SHP77 (cell line): ENCODE data around the gene STAP2.

ENCODE experiments used
- DNase-seq, 2 experiments: peaks; one replicate each; lab custom pipeline; 2025; lab: John Stamatoyannopoulos, UW

The STAP2 gene

DNA sequence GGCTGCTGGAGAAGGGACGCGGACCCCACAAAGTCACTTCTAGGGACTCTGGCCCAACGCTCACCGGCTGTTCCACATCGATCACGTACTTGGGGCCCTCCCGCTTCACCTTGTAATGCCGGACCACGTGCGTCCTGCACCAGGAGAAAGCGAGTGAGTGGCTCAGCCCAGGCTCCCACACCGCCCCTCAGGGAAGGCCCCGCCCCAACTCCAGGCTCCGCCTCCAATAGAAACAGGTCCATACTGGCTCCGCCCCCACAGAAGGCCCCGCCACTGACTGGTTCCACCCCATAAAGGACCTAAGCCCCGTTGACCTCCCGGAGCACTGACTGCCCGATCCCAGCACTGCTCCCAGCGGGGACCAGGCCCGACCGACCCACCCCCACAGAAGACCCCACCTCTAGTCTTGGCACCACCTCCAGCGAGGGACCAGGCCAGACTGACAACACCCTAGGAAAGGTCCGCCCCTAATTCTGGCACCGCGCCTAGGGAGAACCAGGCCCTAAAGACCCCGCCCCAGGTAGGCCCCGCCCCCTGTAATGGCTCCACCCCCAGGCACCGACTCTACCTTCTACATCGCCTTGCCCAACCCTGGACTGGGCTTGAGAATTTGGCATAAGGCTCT, 11.3 kb downstream of the STAP2 start:
- DNase-seq, result no peak

GRCh38 chr19:4326837-4327251, 11.8 kb downstream of the STAP2 start:
- no peak for DNase-seq

DNA sequence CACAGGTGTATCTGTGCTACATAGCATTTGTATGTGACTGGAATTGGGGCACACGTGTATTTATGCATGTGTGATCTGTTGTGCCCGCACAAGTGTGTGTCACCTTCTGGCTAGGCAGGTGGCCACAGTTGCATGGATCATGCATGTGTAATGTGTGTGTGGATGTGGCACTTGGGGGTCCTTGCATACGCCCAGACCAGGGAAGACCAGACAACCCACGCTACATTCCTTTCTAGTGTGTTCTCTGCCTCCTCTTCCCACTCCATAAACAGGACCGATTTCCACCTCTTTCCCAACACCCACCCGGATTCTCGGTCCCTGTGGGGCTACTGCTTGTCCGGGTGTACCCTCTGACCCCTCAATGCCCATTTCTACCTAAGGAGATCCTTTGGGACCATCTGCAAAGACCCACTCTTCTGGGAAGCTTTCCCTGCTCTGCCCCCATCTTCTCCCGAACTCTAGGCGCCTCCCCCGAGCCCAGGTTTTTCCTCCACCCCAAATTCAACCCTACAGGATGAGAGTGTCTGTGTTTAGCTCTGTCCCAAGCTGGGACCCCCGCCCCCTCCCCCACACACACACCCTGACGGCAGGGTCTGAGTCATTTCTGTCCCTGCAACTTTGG, 12.3 kb downstream of the STAP2 start:
- DNase-seq, result no peak

- DNase-seq, result no peak
These were observed 14.4 kb downstream of the STAP2 start for GRCh38 chr19:4324228-4324627.

- DNase-seq, result no peak
These were observed 14.9 kb downstream of the STAP2 start for GRCh38 chr19:4323692-4324091.

GRCh38 chr19:4322942-4323665, 15.5 kb downstream of the STAP2 start:
- DNase-seq, result no peak

DNA sequence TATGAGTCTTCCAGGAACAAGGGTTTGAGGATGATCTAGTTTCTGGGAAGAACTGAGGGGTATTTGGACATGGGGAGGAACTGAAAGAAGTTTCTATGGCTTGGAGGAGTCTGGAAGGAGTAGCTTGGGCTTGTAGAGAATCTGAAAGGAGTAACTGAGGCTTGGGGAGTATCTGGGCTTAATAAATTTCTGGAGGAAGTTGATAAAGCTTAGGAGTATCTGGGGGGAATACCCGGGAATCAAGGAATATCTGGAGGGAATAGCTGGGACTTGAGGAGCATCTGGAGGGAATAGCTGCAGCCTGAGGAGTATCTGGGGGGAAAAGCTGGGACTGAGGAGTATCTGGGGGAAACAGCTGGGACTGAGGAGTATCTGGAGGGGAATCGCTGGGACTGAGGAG, 18.2 kb downstream of the STAP2 start:
- DNase-seq, result no peak

DNA sequence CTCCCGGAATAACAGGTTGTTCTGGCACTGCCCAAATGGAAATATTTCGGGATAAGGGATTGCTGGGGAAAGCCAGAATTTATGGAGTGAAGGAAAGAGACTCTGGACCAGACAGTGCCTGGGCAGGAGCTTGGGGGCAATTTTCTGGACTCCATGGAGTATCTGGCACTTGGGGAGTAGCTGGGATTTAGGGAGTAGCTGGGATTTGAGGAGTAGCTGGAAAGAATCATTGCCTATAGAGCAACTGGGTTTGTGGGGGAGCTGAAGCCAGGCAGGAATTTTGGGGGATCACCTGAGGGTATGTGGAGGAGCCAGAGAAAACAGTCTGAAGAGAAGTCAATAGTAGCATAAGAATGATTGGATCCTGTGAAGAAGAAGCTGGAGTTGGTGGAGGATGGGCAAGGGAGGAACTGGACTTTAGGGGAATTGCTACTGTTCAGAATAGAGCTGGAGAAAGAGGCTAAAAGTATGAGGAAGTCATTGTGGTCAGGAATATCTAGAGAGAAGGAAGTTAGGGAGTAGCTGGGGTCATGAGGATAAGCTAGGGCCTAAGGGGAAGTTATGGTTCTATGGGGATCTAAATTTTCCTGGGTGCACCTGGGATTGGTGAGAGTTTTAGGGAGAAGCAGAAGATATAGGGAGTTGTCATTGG, 19.4 kb downstream of the STAP2 start:
- no peak for DNase-seq

GRCh38 chr19:4318460-4318859, 20.2 kb downstream of the STAP2 start:
- DNase-seq, result no peak

- no peak for DNase-seq
These were observed 21.7 kb downstream of the STAP2 start for GRCh38 chr19:4316956-4317355.

GRCh38 chr19:4313847-4314490, 24.7 kb downstream of the STAP2 start:
- no peak for DNase-seq

- DNase-seq, result peak in 1 of 2 experiments; percentile 38
These were observed 28.1 kb downstream of the STAP2 start for GRCh38 chr19:4310247-4311121.

DNA sequence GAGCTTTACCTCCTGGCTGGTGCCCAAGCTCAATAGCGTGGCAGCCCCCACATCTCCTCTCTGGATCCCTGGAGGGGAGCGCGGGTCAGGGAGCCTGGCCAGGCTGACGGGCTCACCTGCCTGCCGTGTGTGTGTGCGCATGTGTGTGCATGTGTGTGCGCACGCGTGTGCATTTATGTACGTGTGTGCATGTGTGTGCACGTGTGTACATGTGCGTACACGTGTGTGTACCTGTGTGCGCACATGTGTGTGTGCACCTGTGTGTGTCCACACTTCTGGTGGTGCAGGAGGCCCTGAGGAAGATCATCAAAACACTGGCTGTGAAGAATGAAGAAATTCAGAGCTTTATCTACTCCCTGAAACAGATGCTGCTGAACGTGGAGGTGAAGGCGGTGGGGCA, 33.0 kb downstream of the STAP2 start:
- DNase-seq, result no peak

GRCh38 chr19:4305257-4305612, 33.4 kb downstream of the STAP2 start:
- DNase-seq, result no peak

DNA sequence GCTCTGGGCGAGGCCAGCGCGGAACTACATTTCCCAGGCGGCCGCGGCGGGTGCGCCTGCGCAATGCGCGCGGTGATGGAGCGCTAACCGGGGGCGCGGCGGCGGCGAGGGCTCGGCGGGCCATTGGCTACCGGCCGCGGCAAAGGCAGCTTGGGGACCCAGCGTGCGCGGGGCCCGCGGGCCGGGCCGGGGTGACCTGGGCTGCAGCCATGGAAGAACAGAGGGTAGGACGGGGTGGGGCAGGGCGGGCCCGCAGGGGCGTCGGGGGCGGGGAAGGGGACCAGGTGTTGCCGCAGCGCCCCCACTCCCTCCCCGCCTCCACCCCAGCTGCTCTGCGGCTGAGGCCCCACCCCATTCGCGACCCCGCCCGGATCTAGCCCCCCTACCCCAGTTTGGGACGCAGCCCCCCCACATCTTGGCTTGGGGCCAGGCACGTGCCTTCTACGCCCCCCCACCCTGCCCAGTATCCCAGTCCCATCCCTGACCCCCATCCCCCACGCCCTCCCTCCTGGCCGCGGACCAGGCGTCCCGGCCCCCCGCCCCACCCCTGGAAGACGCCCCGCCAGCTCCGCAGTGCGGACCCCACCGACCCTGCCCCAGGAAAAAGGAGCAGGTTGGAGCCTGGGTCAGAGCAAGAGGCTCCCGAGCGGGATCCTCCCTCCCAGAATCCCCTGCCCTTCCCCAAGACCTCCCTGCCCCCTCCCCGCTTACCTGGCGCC, 33.9 kb downstream of the STAP2 start, which contains the start of gene FSD1:
FSD1 (plus strand) TSS at position 61 of the 719 bp plus-strand sequence; CDS start at position 210, 149 bp downstream.
- DNase-seq, result peak; percentile 62 to 69

GRCh38 chr19:4303819-4304537, 34.6 kb downstream of the STAP2 start:
- DNase-seq, result no peak

DNA sequence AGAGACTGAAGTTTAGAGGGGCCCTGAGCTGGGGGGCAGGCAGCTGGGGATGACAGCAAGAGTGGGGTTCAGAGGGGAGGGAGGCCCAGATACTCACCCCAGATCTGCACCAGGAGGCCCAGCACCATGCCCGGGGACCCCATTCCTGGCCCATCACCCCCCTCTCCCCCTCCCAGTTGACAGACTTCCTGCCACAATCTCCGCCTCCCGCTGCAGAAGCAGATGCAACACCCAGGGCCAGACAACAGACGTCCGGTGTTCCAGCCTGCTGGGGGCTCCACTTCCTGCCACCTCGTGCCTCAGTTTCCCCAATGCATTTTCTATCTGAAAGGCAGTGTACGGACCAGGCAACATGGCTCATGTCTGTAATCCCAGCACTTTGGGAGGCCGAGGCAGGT, 36.4 kb downstream of the STAP2 start, which contains the start of gene TMIGD2:
TMIGD2 (minus strand) TSS at position 147 of the 398 bp plus-strand sequence; CDS start at position 143, 4 bp downstream.
- no peak for DNase-seq

DNA sequence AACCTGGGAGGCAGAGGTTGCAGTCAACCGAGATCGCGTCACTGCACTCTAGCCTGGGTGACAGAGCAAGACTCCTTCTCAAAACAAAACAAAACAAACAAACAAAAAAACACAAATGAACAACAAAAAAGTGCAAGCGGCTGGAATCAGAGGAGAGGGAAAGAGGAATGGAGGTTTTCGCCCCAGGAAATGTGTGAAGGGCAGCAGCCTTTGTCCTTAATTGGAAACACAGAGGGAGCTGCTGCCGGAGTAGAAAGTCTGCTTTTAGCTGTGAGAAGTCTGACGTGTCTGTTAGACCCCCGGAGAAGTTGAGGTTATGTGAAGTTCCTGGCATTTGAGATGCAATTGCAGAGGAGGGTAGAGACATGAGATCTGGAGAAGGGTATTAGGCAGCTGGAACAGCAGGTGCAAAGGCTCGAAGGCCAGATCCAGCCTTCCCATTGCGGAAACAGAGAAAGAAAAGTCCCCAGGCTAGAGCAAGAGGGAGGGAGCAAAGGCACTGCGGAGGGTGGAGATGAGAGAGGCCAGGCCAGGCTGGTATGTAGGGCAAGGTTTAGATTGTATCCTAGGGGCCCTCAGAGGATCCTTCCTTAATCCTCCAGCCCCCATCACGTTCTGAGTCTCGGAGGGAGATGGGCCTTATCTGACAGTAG, 36.9 kb downstream of the STAP2 start:
- DNase-seq, result peak; percentile 22 to 46

DNA sequence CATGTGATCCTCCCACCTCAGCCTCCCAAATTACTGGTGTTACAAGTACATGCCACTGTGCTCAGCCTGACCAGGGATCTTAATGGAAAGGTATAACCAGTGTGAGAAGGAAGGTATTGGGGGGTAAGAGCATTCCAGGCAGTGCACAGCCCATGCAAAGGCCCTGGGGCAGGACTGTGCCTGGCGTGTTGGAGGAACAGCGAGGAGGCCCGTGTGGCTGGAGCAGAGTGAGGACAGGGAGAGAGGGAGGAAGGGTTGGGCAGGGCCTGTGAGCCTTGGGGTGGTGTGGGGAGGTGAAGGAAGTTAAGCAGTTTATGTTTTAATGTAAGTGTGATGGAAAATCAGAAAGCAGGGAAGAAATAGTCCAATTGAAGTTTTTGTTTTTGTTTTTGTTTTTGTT, 38.0 kb downstream of the STAP2 start:
- DNase-seq, result no peak
